Cardiac muscle cell (in vitro differentiated cells and primary cell): ENCODE data around the gene DGKI. TPM values are rescaled to one million over a fixed set of nuclear protein-coding genes. Genes with fewer than 3 reads are reported as not detected.

Experiments used
- DNase-seq, 2 donors: peaks; one replicate each; pipeline versions ENCODE4 v3.0.0 to v3.0.0-alpha.2; 2010 to 2017; ENCODE audit warnings: low read depth in 1 of 2, low spot score in 1 of 2
- H3K27ac ChIP-seq: fragments of 200-600 bp; sonication (generic); 2 replicates; pipeline ENCODE4 v1.5.1; 2016
- H3K27me3 ChIP-seq: fragments of 200-600 bp; sonication (generic); 2 replicates; pipeline ENCODE4 v1.6.0; 2016; ENCODE audit warnings: control low read depth
- H3K36me3 ChIP-seq: fragments of 200-600 bp; sonication (generic); 2 replicates; pipeline ENCODE4 v1.5.1; 2016; ENCODE audit warnings: control low read depth
- H3K4me1 ChIP-seq: fragments of 200-600 bp; sonication (generic); 2 replicates; pipeline ENCODE4 v1.8.1; 2017; ENCODE audit warnings: low read depth, mild to moderate bottlenecking, mixed run types
- H3K4me3 ChIP-seq: fragments of 200-600 bp; sonication (generic); 2 replicates; pipeline ENCODE4 v1.5.1; 2016; ENCODE audit warnings: mild to moderate bottlenecking
- H3K9me3 ChIP-seq: fragments of 200-600 bp; sonication (generic); 2 replicates; pipeline ENCODE4 v1.5.1; 2017; ENCODE audit warnings: low read depth, mild to moderate bottlenecking, control low read depth
- polyA plus RNA-seq: library from polyadenylated mRNA; unstranded; fragments of >200 nt; fragmentation: Nextera tagmentation; extraction: Ambion mirVana; gene quantifications from 2 replicates; pipeline ENCODE4 v1.2.1, GENCODE V29; 2016
- total RNA-seq: library from RNA; depleted of rRNA; stranded (reverse); fragments of >200 nt; gene quantifications from 2 replicates; pipeline ENCODE4 v1.2.3, GENCODE V29; 2016
- TF ChIP-seq, protein P1 (sequence below): IDR thresholded peaks from 2 replicates; pipeline ENCODE4 v1.5.1; 2012; ENCODE audit warnings: low read depth, mild to moderate bottlenecking, low read length

DGKI gene
- total and polyA plus RNA-seq, 2 experiments from 2014 or later: 35.0 to 52.7 TPM

GRCh38 chr7:137619181-137619580, 227.6 kb downstream of the DGKI start:
- TF ChIP-seq, protein P1, sequence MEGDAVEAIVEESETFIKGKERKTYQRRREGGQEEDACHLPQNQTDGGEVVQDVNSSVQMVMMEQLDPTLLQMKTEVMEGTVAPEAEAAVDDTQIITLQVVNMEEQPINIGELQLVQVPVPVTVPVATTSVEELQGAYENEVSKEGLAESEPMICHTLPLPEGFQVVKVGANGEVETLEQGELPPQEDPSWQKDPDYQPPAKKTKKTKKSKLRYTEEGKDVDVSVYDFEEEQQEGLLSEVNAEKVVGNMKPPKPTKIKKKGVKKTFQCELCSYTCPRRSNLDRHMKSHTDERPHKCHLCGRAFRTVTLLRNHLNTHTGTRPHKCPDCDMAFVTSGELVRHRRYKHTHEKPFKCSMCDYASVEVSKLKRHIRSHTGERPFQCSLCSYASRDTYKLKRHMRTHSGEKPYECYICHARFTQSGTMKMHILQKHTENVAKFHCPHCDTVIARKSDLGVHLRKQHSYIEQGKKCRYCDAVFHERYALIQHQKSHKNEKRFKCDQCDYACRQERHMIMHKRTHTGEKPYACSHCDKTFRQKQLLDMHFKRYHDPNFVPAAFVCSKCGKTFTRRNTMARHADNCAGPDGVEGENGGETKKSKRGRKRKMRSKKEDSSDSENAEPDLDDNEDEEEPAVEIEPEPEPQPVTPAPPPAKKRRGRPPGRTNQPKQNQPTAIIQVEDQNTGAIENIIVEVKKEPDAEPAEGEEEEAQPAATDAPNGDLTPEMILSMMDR: no peak
- H3K36me3 ChIP-seq: no peaks in the 10 kb centered on the region
- no peaks in the 10 kb centered on the region for H3K9me3 ChIP-seq
- DNase-seq: no peak
- no peaks in the 10 kb centered on the region for H3K27me3 ChIP-seq
- H3K4me3 ChIP-seq: no peak overlapping the region
- H3K4me1 ChIP-seq: no peaks in the 10 kb centered on the region
- H3K27ac ChIP-seq: no peak overlapping the region

DNA sequence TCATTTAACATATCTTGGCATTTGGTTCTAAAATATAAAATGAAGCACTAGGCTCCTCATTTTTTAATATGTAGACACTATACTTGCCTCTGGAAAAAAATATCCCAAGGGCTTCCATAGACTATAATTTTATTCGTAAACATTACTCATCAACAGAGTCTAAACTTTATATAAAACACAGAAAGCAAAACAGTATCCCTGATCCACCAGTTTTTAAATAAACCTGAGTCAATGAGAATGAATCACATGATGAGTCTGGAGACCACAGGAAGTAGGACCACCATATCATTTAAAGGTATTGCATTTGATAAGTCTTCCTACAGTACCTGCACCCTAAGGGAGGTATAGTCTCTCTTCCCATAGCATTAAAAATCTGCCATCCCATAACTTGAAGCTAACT, 228.0 kb downstream of the DGKI start:
- Histone ChIP-seq H3K4me3 (no peak overlapping the region), H3K4me1 (no peaks in the 10 kb centered on the region), H3K36me3 (no peaks in the 10 kb centered on the region), H3K27ac (no peak overlapping the region), H3K27me3 (no peaks in the 10 kb centered on the region), H3K9me3 (no peaks in the 10 kb centered on the region)
- DNase-seq: no peak
- TF ChIP-seq, protein P1: no peak

- H3K9me3 ChIP-seq: no peaks in the 10 kb centered on the region
- DNase-seq: no peak
- H3K4me3 ChIP-seq: no peak overlapping the region
- H3K4me1 ChIP-seq: no peaks in the 10 kb centered on the region
- TF ChIP-seq, protein P1: no peak
- H3K27me3 ChIP-seq: no peaks in the 10 kb centered on the region
- H3K27ac ChIP-seq: no peak overlapping the region
- H3K36me3 ChIP-seq: no peaks in the 10 kb centered on the region
Observed at GRCh38 chr7:137613006-137613525, 233.7 kb downstream of the DGKI start.

GRCh38 chr7:137611606-137612005, 235.2 kb downstream of the DGKI start:
- Histone ChIP-seq H3K4me1 (no peaks in the 10 kb centered on the region), H3K27ac (no peak overlapping the region), H3K4me3 (no peak overlapping the region), H3K27me3 (no peaks in the 10 kb centered on the region), H3K36me3 (no peaks in the 10 kb centered on the region), H3K9me3 (no peaks in the 10 kb centered on the region)
- TF ChIP-seq, protein P1: no peak
- DNase-seq: no peak

DNA sequence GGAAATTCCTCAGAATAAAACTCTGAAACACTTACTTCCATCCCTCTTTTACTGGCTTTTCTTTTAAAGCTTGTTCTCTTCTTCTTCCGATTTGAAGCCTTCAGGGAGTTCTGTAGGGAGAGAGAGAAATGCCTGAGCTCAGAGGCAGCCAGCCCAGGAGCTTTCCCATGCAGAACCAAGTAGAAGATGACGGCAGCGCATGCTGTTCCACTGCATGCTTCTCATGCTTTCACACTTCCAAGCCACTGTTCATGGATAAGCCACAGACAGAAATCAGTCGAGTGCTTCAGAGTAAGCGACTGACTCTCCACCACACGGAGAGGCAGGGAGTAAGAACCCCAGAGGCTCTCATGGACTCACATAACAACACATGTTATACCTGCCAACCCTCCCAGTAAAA, 237.3 kb downstream of the DGKI start:
- no peak overlapping the region for H3K4me3 ChIP-seq
- H3K36me3 ChIP-seq: no peaks in the 10 kb centered on the region
- DNase-seq: peak in 1 of 2 donors; percentile 25
- no peaks in the 10 kb centered on the region for H3K27me3 ChIP-seq
- H3K4me1 ChIP-seq: no peaks in the 10 kb centered on the region
- TF ChIP-seq, protein P1: no peak
- no peak overlapping the region for H3K27ac ChIP-seq
- no peaks in the 10 kb centered on the region for H3K9me3 ChIP-seq
